Body of pancreas (tissue), 4 donors: Measurements from ENCODE around the gene CMC1.

Experiments used
- POLR2A ChIP-seq, 3 donors: fragments of 450-650 bp; IDR thresholded peaks; one replicate each; pipeline ENCODE4 v1.6.1; 2016; ENCODE audit warnings: antibody characterized with exemption in 3 of 3, mild to moderate bottlenecking in 2 of 3
- TF ChIP-seq, protein P1 (sequence below), 7 experiments: fragments of 450-650 bp in 4 of 7; fragments of 200-600 bp in 3 of 7; sonication (generic) in 3 of 7; IDR thresholded peaks; one replicate each; pipeline ENCODE4 v1.5.1; 2016 to 2019; ENCODE audit warnings: antibody characterized with exemption in 7 of 7

DNA sequence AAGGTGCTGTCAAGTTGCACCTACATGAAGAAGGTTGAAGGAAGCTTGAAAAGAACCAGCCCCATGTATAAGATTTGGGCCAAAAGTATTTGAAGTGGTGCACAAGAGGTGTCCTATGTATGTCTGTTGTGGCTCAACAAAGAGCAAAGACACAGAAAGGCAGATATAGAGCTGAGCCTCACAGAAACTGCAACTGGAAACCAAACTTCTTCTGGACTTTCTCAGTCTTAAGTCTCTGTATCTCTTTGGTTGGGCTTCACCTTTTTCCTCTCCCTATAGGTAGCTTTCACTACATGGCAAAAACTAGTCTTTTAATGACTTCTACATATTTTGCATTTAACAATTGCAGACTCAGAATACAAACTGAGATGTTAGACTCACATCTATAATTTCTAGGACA is 8.8 kb upstream of the CMC1 start:
- TF ChIP-seq, protein P1, sequence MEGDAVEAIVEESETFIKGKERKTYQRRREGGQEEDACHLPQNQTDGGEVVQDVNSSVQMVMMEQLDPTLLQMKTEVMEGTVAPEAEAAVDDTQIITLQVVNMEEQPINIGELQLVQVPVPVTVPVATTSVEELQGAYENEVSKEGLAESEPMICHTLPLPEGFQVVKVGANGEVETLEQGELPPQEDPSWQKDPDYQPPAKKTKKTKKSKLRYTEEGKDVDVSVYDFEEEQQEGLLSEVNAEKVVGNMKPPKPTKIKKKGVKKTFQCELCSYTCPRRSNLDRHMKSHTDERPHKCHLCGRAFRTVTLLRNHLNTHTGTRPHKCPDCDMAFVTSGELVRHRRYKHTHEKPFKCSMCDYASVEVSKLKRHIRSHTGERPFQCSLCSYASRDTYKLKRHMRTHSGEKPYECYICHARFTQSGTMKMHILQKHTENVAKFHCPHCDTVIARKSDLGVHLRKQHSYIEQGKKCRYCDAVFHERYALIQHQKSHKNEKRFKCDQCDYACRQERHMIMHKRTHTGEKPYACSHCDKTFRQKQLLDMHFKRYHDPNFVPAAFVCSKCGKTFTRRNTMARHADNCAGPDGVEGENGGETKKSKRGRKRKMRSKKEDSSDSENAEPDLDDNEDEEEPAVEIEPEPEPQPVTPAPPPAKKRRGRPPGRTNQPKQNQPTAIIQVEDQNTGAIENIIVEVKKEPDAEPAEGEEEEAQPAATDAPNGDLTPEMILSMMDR (IDR thresholded peaks at IDR 0.05), result no peak
- TF ChIP-seq POLR2A (IDR thresholded peaks at IDR 0.05), result no peak
